Activated CD4-positive, alpha-beta T cell treated with anti-CD3 and anti-CD28 coated beads, Interleukin-2, Interleukin-6, amounts not matched to agents 100 ng/mL and 50 ng/mL, durations not matched to agents 16 hours and 8 hours (primary cell): ENCODE results near the gene APOL1.
"Not testable (repeated sequence)": the region's sequence is repeated elsewhere in the genome, so short reads cannot be mapped to it uniquely, and the experiment has no call there.

ENCODE experiments used
- DNase-seq: peaks from one replicate; pipeline ENCODE4 v3.0.0-alpha.2; 2020

Gene APOL1

GRCh38 chr22:36226189-36226588 is 26.7 kb upstream of the APOL1 start:
- DNase-seq, result no peak

DNA sequence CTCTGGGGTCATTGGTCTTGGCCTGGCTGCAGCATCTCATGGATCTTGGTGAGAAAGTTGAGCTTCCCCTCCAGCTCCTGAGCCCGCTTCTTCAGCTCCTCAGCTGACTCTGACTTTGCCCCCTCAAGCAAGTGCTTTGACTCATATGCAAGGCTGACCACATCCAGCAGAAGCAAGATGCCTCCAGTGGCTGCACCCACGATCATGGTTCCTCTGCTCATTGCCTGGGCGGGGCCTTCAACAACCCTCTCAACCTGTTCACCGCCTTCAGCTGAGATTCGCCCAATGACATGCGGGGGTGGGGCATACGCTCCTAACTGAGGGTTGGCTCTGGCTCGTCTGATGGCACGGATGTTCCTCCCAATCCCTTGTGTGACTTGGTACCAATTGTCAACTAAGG is 25.5 kb upstream of the APOL1 start:
- peak; percentile 14 for DNase-seq

DNA sequence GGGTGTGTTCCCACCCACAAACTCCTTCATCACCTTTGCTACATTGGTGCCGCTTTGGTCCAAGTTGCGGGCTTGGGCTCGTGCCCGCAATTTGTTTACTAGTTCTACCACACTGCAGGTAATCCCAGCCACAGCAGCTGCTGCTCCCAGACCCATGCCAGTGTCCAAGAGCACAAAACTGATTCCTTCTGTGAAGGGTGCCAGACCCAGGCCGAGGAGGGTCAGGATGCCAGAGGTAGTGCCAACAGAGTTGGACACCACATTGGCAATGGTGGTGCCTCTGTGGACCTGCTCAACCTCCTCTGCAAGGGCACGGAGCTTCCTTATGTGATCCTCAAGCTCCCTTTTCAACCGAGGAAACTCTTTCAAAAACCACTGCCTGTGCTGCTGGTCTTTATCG is 25.1 kb upstream of the APOL1 start:
- DNase-seq, result no peak

GRCh38 chr22:36228369-36228768 is 24.6 kb upstream of the APOL1 start:
- DNase-seq, result not testable (repeated sequence)

GRCh38 chr22:36228944-36229343 is 24.0 kb upstream of the APOL1 start:
- no peak for DNase-seq

DNA sequence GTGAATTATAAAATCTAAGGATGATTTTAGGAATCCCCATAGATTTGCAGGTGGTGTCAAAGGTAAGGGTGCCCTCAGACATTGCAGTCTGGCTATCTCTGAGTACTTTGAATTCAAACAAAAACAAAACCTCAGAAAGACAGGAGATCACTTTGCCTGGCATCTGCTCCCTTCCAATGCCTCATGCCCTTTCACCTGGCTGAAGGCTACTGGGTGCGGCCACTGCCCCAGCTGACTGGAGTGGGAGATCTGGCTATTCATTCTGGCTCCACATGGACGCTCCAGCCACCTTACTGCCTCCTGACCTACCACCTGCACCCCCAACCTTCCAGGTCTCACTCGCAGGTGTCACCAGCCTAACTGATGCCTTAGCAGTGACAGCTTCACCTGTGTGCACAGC is 23.3 kb upstream of the APOL1 start:
- not testable (repeated sequence) for DNase-seq

DNA sequence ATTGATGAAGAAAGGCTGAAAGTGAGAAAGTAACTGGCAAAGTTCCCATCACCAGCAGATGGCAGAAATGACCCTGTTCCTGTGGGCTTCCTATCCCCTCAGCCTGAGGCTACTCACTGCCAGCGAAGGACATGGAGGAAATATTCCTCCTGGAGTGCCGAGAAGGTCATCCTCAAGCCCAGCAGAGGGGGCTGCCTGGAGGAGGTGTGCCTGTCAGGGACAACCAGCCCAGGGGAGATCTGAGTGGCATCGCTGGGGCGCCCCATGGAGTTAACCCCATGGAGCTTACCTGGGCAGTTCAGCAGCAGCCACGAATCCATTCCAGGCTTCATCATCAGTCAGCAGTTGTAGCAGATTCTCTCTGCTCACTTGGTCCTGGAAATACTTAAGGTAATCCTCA is 21.9 kb upstream of the APOL1 start:
- DNase-seq, result not testable (repeated sequence)

DNA sequence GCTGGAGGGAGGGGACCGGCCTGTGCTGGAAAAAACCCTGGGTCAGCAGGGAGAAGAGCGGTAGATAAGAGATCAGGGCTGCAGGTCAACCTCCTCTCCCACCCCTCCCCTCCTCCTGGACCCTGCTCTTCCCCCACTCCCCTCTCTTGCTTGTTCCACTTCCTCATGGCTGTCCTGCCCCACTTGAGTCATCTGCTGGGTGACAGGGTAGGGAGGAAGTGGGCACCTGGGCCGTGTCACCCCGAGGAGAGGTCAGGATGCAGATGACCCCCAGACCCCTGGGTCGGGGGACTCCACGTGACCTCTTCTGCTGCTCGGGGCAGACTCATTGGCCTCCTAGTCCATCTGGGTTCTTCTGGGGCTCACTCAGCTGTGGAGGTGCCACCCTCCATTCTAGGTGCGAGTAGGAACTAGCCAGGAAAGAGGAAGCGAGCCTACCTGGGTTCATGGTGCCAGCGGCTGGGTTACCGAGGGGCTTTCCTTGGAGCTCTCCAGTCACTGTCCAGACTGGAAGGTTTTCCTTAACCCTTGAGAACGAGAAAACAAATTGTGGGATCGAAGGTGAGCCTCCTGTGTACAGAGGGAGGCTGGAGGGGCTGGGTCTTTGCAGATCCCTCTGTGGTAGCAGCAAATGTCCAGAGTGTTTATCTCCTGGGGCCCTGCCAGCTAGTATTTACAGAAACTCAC is 20.1 kb upstream of the APOL1 start:
- no peak for DNase-seq

DNA sequence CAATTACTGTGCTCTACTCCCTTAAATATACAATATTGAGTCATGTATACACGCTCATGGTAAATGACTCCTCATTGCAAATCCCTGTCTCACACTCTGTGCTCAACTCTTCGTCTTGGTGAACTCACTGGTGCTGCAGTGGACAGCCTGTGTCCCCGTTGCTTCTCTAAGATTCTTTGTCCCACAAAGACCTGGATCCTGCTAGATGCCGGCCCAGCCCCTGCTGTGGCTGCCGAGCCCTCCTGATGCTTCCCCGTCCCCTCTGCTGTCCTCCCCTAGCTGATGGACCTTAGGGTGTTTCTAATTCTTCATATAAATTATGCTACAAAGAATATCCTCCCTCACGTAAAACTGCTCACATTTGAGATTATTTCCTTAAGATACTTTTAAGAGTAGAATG is 19.1 kb upstream of the APOL1 start:
- no peak for DNase-seq

DNA sequence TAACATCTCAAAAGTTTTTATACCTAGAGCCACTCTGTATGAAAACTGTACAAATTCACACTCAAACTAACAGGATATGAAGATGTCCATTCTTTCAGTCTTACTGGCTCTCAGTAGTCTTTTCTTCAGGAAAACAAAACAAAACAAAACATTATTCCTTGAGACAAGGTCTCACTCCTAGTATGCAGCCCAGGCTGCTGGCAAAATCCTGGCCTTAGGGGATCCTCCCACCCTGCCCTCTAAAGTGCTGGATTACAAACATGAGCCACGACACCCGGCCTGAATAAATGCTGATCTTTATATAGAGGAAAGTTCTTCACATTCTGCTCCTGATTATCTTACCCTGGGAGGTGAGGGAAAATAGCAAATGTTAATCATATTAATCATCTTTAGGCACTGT is 18.7 kb upstream of the APOL1 start:
- DNase-seq, result no peak

- no peak for DNase-seq
Measured at GRCh38 chr22:36234919-36235318, 18.0 kb upstream of the APOL1 start.

- DNase-seq, result no peak
Measured at GRCh38 chr22:36235585-36235984, 17.3 kb upstream of the APOL1 start.

DNA sequence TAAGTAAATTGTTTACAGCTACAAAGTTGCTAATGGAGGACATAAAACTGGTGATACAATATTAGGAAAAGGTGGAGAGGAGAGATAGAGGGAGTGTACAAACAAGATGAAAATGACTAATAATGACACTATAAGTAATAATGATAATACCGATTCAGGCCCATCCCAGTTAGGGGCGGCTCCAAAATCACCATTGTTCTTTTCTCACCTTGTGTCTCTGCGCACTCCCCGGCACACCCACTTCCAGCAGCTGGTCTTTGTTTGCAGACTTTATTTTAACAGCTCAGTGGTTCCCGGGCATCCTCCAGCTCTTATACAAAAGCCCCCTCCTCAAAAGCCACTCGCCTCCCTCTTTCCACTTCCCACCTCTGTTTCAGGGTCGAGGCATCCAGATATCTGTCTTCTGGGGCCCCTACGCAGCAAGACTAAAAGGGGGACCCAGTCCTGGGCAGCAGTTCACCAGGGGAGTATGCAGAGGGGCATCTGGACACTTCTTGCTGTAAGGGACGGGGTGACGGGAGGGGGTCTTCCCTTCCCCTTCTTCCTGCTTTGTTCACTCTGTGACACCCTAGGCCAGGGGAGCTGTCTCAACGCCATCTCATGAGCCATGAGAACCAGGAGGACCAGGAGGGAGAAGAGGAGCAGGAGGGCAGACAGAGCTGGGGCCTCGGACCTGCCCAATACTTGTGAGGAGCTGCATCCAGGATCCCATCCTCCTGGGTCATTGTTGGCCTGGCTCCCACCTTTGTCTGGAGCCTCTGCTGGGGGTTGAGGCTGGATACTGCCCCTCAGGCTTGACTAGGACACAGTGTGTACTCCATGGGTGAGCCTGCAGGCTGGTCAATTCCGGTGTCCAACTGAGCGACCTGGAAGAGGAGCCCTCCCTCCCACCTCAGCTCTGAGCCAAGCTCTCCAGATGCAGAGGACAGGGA is 16.3 kb upstream of the APOL1 start:
- DNase-seq, result no peak

- DNase-seq, result peak; percentile 55
Measured at GRCh38 chr22:36237462-36238372, 15.2 kb upstream of the APOL1 start.

GRCh38 chr22:36238373-36239149 is 14.4 kb upstream of the APOL1 start:
- DNase-seq, result no peak

GRCh38 chr22:36239150-36239400 is 13.9 kb upstream of the APOL1 start:
- DNase-seq, result peak; percentile 20

DNA sequence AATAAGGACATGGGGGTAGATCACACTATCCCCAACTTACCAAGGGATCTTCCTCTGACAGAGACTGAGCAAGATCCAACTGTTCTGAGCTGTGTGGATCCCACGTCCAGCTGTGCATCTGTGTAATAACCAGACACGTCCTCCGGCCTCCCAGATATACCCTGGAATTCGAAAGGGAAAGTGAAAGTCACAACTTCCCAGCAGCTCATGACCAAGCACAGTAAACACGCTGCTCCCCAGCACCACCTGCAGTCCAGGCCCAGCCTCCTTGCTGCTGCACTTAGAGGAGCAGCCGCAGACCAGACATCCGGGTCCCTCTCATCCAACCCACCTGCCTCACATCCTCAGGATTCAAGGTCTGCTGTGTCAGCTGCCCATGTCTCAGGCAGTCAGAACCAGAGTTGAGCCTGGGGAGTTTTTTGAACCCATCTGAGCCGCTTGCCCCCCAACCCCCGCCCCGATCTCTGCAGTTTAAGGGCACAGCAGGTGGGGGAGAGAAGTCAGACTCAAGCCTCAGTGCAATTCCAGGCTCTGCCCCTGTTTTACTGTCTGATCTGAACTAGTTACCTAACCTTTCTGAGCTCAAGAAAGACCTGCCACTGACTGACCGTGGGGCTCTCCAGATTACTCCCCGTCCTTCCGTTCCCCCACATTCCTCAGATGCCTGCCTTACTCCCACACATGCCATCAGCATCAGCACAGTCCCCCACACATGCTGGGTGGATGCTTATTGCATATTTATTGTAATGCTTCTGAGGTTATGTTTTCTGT is 13.3 kb upstream of the APOL1 start, which contains the start of gene APOL2:
TSS of gene APOL2 (minus strand) at position 127 of the 771 bp plus-strand sequence. CDS start 6,365 bp downstream, outside the sequence.
- DNase-seq, result peak; percentile 93

DNA sequence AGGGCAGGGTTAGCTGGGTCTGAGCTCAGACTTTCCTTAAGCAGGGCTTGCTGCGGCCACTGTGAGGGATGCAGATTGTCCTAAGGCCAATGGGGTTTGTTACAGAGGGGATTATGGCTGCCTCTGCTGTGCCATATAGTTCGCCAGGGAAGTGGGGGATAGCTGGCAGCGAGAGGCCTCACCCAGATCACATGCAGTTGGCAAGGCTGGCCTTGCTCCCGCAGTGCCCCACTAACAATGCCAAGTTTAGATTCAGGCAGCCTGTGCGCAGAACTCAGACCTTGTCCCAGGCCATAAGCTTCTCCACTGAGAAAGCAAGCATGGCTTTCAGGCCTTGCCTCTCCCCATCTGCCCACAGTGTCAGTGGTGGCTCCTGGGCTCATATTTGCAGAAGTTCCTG is 8.9 kb upstream of the APOL1 start:
- DNase-seq, result no peak

- DNase-seq, result no peak
Measured at GRCh38 chr22:36244522-36245391, 8.2 kb upstream of the APOL1 start.

GRCh38 chr22:36245805-36246356 is 7.1 kb upstream of the APOL1 start:
- no peak for DNase-seq
